K562 (cell line): ENCODE data around the gene NLRP12. TPM values are rescaled to one million over a fixed set of nuclear protein-coding genes. Genes with fewer than 3 reads are reported as not detected.

ENCODE experiments used
- CHD1 ChIP-seq: fragments of 200-600 bp; sonication (generic); IDR thresholded peaks from one replicate; pipeline ENCODE4 v1.6.1; 2012; ENCODE audit warnings: mild to moderate bottlenecking, moderate library complexity, low read length, inconsistent platforms
- ELF2 ChIP-seq: fragments of 250-450 bp; sonication (Bioruptor Pico); IDR thresholded peaks from 2 replicates; pipeline ENCODE4 v1.5.0; 2021; ENCODE audit warnings: mild to moderate bottlenecking
- ERF ChIP-seq: fragments of 450-650 bp; formaldehyde crosslinking; IDR thresholded peaks from 2 replicates; pipeline ENCODE4 v1.4.0; 2020; ENCODE audit warnings: mild to moderate bottlenecking, mixed read lengths
- GABPB2 ChIP-seq: fragments of 250-450 bp; sonication (Bioruptor Pico); conservative IDR thresholded peaks from 2 replicates; pipeline ENCODE4 v1.5.1; 2021; ENCODE audit warnings: mild to moderate bottlenecking
- HDAC1 ChIP-seq, 2 experiments: fragments of 450-650 bp; IDR thresholded peaks; 2 replicates each; pipeline ENCODE4 v1.6.1; 2016 to 2017; ENCODE audit warnings: inconsistent platforms in 1 of 2, mild to moderate bottlenecking in 1 of 2, moderate library complexity in 1 of 2
- HNRNPUL1 ChIP-seq: fragments of 200-400 bp; formaldehyde crosslinking; IDR thresholded peaks from 2 replicates; pipeline ENCODE4 v1.6.1; 2017; ENCODE audit warnings: low read length
- ILK ChIP-seq: fragments of 450-650 bp; IDR thresholded peaks from 2 replicates; pipeline ENCODE4 v1.6.1; 2016; ENCODE audit warnings: missing genetic modification characterization, low read depth, mild to moderate bottlenecking, missing compliant biosample characterization, moderate library complexity, borderline replicate concordance
- NBN ChIP-seq: fragments of 450-650 bp; IDR thresholded peaks from 2 replicates; pipeline ENCODE4 v1.6.1; 2016; ENCODE audit warnings: low read depth, mild to moderate bottlenecking
- NCOR1 ChIP-seq: fragments of 450-650 bp; IDR thresholded peaks from 2 replicates; pipeline ENCODE4 v1.6.1; 2016; ENCODE audit warnings: mild to moderate bottlenecking, moderate library complexity
- RAD21 ChIP-seq, 2 experiments: fragments of 250-450 bp in 1 of 2; fragments of 450-650 bp in 1 of 2; sonication (Bioruptor Pico) in 1 of 2; formaldehyde crosslinking in 1 of 2; IDR thresholded peaks in 1 of 2; conservative IDR thresholded peaks in 1 of 2; 2 replicates each; pipeline versions ENCODE4 v1.4.0 to v1.8.0; 2020 to 2022; ENCODE audit warnings: mild to moderate bottlenecking in 2 of 2, moderate library complexity in 1 of 2
- RFX7 ChIP-seq: fragments of 250-450 bp; sonication (Bioruptor Pico); IDR thresholded peaks from 2 replicates; pipeline ENCODE4 v1.5.1; 2021; ENCODE audit warnings: mild to moderate bottlenecking
- SMAD3 ChIP-seq: fragments of 450-650 bp; formaldehyde crosslinking; conservative IDR thresholded peaks from 2 replicates; pipeline ENCODE4 v1.4.0; 2020; ENCODE audit warnings: mild to moderate bottlenecking
- SMAD4 ChIP-seq: fragments of 250-450 bp; sonication (Bioruptor Pico); conservative IDR thresholded peaks from 2 replicates; pipeline ENCODE4 v1.8.0; 2021; ENCODE audit warnings: inconsistent platforms, mild to moderate bottlenecking, moderate library complexity
- SRSF1 ChIP-seq: fragments of 200-400 bp; formaldehyde crosslinking; IDR thresholded peaks from 2 replicates; pipeline ENCODE4 v1.6.1; 2017; ENCODE audit warnings: mild to moderate bottlenecking, low read depth, low read length, moderate library complexity
- TAF9B ChIP-seq: fragments of 450-650 bp; IDR thresholded peaks from 2 replicates; pipeline ENCODE4 v1.6.1; 2018; ENCODE audit warnings: mild to moderate bottlenecking; ENCODE audit not compliant: partially characterized antibody
- TARDBP ChIP-seq: fragments of 450-650 bp; IDR thresholded peaks from 2 replicates; pipeline ENCODE4 v1.6.1; 2016
- ZBTB1 ChIP-seq: sonication (generic); formaldehyde crosslinking; IDR thresholded peaks from 2 replicates; pipeline ENCODE4 v1.8.1; 2023; ENCODE audit warnings: missing genetic modification reagents, low read depth, mild to moderate bottlenecking, borderline replicate concordance
- ZNF384 ChIP-seq: IDR thresholded peaks from 2 replicates; pipeline ENCODE4 v1.6.1; 2012; ENCODE audit warnings: low read depth, low read length, improper control_type of control experiment
- ZNF398 ChIP-seq: fragments of 250-450 bp; sonication (Bioruptor Pico); IDR thresholded peaks from 2 replicates; pipeline ENCODE4 v1.8.0; 2021; ENCODE audit warnings: moderate library complexity, mild to moderate bottlenecking, inconsistent platforms
- ZNF408 ChIP-seq: fragments of 250-450 bp; sonication (Bioruptor Pico); IDR thresholded peaks from 2 replicates; pipeline ENCODE4 v1.4.0; 2020; ENCODE audit warnings: low read depth, mild to moderate bottlenecking, moderate library complexity
- ZNF507 ChIP-seq: conservative IDR thresholded peaks from 2 replicates; pipeline ENCODE4 v1.6.1; 2017; ENCODE audit warnings: missing genetic modification characterization, missing compliant biosample characterization
- ZNF699 ChIP-seq: fragments of 250-450 bp; sonication (Bioruptor Pico); IDR thresholded peaks from 2 replicates; pipeline ENCODE4 v1.8.0; 2021; ENCODE audit warnings: mild to moderate bottlenecking, moderate library complexity; ENCODE audit not compliant: insufficient replicate concordance
- polyA plus RNA-seq, 8 experiments: library from polyadenylated mRNA; depleted of rRNA in 4 of 8; stranded (reverse) in 5 of 8; unstranded in 3 of 8; fragments of >200 nt; fragmentation: Nextera tagmentation in 2 of 8; fragmentation: Illumina TruSeq in 1 of 8; extraction: Ambion mirVana in 2 of 8; extraction: Trizol in 1 of 8; gene quantifications; 2 replicates each; pipeline versions ENCODE4 v1.2.1 to v1.2.3, GENCODE V29; 2011 to 2014; ENCODE audit warnings: inconsistent platforms in 1 of 8, missing spikeins in 1 of 8
- total RNA-seq, 7 experiments: library from RNA; depleted of rRNA in 6 of 7; stranded (reverse); fragments of >200 nt in 6 of 7; fragmentation: Illumina TruSeq in 2 of 7; extraction: Trizol in 2 of 7; gene quantifications; 2 replicates each; pipeline versions ENCODE4 v1.2.1 to v1.2.3, GENCODE V29; 2011 to 2021; ENCODE audit warnings: low replicate concordance in 1 of 7
- TF ChIP-seq, protein P1 (sequence below): conservative IDR thresholded peaks from 2 replicates; pipeline ENCODE4 v1.6.1; 2011; ENCODE audit warnings: low read depth, mild to moderate bottlenecking, low read length; ENCODE audit not compliant: control insufficient read depth
- TF ChIP-seq, protein P2 (sequence below): fragments of 450-650 bp; conservative IDR thresholded peaks from 2 replicates; pipeline ENCODE4 v1.6.1; 2016; ENCODE audit warnings: missing genetic modification characterization, low read depth, mild to moderate bottlenecking, control low read depth, missing compliant biosample characterization

Gene NLRP12
- total and polyA plus RNA-seq, 9 of the 15 experiments (the other 6 are each of a cell fraction or from before 2014, with no cell fraction given), result not detected

- TF ChIP-seq RAD21 (CRISPR knock-in tag; conservative IDR thresholded peaks at IDR 0.05 in 1 of 2, IDR thresholded peaks at IDR 0.05 in 1 of 2), result no peak
- TF ChIP-seq GABPB2 (CRISPR knock-in tag), result no peak
- no peak for TF ChIP-seq ZNF507 (tag)
- TF ChIP-seq ZNF384, result no peak
- no peak for TF ChIP-seq ZBTB1 (CRISPR knock-in tag)
- no peak for TF ChIP-seq NCOR1
- TF ChIP-seq ILK, result no peak
- TF ChIP-seq HDAC1 (IDR thresholded peaks at IDR 0.05), result peak in 1 of 2 experiments; percentile 55; a peak in 2 of 4 replicates
- TF ChIP-seq TARDBP, result no peak
- TF ChIP-seq NBN, result no peak
- TF ChIP-seq ERF (CRISPR knock-in tag), result no peak
- TF ChIP-seq, protein P1, sequence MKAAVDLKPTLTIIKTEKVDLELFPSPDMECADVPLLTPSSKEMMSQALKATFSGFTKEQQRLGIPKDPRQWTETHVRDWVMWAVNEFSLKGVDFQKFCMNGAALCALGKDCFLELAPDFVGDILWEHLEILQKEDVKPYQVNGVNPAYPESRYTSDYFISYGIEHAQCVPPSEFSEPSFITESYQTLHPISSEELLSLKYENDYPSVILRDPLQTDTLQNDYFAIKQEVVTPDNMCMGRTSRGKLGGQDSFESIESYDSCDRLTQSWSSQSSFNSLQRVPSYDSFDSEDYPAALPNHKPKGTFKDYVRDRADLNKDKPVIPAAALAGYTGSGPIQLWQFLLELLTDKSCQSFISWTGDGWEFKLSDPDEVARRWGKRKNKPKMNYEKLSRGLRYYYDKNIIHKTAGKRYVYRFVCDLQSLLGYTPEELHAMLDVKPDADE, result peak; percentile 69; the same call in 1 of the 2 replicates
- TF ChIP-seq ZNF699, result no peak
- TF ChIP-seq HNRNPUL1, result no peak
- TF ChIP-seq, protein P2, sequence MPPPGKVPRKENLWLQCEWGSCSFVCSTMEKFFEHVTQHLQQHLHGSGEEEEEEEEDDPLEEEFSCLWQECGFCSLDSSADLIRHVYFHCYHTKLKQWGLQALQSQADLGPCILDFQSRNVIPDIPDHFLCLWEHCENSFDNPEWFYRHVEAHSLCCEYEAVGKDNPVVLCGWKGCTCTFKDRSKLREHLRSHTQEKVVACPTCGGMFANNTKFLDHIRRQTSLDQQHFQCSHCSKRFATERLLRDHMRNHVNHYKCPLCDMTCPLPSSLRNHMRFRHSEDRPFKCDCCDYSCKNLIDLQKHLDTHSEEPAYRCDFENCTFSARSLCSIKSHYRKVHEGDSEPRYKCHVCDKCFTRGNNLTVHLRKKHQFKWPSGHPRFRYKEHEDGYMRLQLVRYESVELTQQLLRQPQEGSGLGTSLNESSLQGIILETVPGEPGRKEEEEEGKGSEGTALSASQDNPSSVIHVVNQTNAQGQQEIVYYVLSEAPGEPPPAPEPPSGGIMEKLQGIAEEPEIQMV, result no peak
- no peak for TF ChIP-seq CHD1
- TF ChIP-seq ZNF408 (CRISPR knock-in tag), result no peak
- TF ChIP-seq SMAD4 (CRISPR knock-in tag), result peak; percentile 68
- TF ChIP-seq TAF9B, result no peak
- no peak for TF ChIP-seq ZNF398 (CRISPR knock-in tag)
- TF ChIP-seq RFX7, result no peak
- peak; percentile 58; the same call in 1 of the 2 replicates for TF ChIP-seq ELF2 (CRISPR knock-in tag)
- TF ChIP-seq SMAD3, result no peak
- TF ChIP-seq SRSF1, result no peak
Observed at GRCh38 chr19:53867225-53868090, 43.3 kb upstream of the NLRP12 start, which contains the start of gene MYADM (continued).
